K562 (cell line): Measurements from ENCODE around the gene MIEF1. TPM values are rescaled to one million over a fixed set of nuclear protein-coding genes. Genes with fewer than 3 reads are reported as not detected.

Source experiments
- AFF1 ChIP-seq, 2 experiments: fragments of 450-650 bp; IDR thresholded peaks; 2 replicates each; pipeline ENCODE4 v1.6.1; 2018; ENCODE audit warnings: mild to moderate bottlenecking in 2 of 2, low read depth in 1 of 2; ENCODE audit not compliant: partially characterized antibody in 2 of 2
- EZH2 ChIP-seq: IDR thresholded peaks from 2 replicates; pipeline ENCODE4 v1.6.1; 2012; ENCODE audit warnings: low read depth, mild to moderate bottlenecking, inconsistent platforms, low read length, borderline replicate concordance
- HMGXB4 ChIP-seq: sonication (generic); formaldehyde crosslinking; IDR thresholded peaks from 2 replicates; pipeline ENCODE4 v1.8.1; 2023; ENCODE audit warnings: mild to moderate bottlenecking, missing genetic modification reagents
- IRF2 ChIP-seq: sonication (generic); formaldehyde crosslinking; IDR thresholded peaks from 2 replicates; pipeline ENCODE4 v1.8.1; 2022; ENCODE audit warnings: mild to moderate bottlenecking, missing genetic modification reagents
- KDM2B ChIP-seq: fragments of 250-450 bp; sonication (Bioruptor Pico); IDR thresholded peaks from 2 replicates; pipeline ENCODE4 v1.8.0; 2021; ENCODE audit warnings: mild to moderate bottlenecking, moderate library complexity
- POLR3G ChIP-seq: IDR thresholded peaks from 2 replicates; pipeline ENCODE4 v1.6.1; 2011; ENCODE audit not compliant: insufficient read length, insufficient replicate concordance; ENCODE audit errors: extremely low read depth
- POU5F1 ChIP-seq: fragments of 150-350 bp; IDR thresholded peaks from 2 replicates; pipeline ENCODE4 v1.6.1; 2014; ENCODE audit warnings: borderline replicate concordance, low read length, low read depth, mild to moderate bottlenecking; ENCODE audit not compliant: partially characterized antibody
- SRSF3 ChIP-seq: fragments of 200-400 bp; formaldehyde crosslinking; IDR thresholded peaks from 2 replicates; pipeline ENCODE4 v1.6.1; 2016; ENCODE audit warnings: mild to moderate bottlenecking, low read length, moderate library complexity; ENCODE audit not compliant: insufficient read depth
- TAF9B ChIP-seq: fragments of 450-650 bp; IDR thresholded peaks from 2 replicates; pipeline ENCODE4 v1.6.1; 2018; ENCODE audit warnings: mild to moderate bottlenecking; ENCODE audit not compliant: partially characterized antibody
- ZEB2 ChIP-seq: fragments of 450-650 bp; IDR thresholded peaks from 2 replicates; pipeline ENCODE4 v1.6.1; 2016
- ZNF740 ChIP-seq, 3 experiments: fragments of 200-800 bp in 1 of 3; sonication (Bioruptor generic) in 1 of 3; sonication (generic) in 1 of 3; formaldehyde crosslinking in 1 of 3; IDR thresholded peaks; 2 replicates each; pipeline versions ENCODE4 v1.6.1 to v1.8.0; 2016 to 2022; ENCODE audit warnings: mild to moderate bottlenecking in 2 of 3, missing compliant biosample characterization in 2 of 3, missing genetic modification characterization in 2 of 3, missing genetic modification reagents in 1 of 3
- ZNF76 ChIP-seq: fragments of 250-450 bp; sonication (Bioruptor Pico); IDR thresholded peaks from 2 replicates; pipeline ENCODE4 v1.4.0; 2020; ENCODE audit warnings: mild to moderate bottlenecking, moderate library complexity, borderline replicate concordance
- polyA plus RNA-seq, 8 experiments: library from polyadenylated mRNA; depleted of rRNA in 4 of 8; stranded (reverse) in 5 of 8; unstranded in 3 of 8; fragments of >200 nt; fragmentation: Nextera tagmentation in 2 of 8; fragmentation: Illumina TruSeq in 1 of 8; extraction: Ambion mirVana in 2 of 8; extraction: Trizol in 1 of 8; gene quantifications; 2 replicates each; pipeline versions ENCODE4 v1.2.1 to v1.2.3, GENCODE V29; 2011 to 2014; ENCODE audit warnings: inconsistent platforms in 1 of 8, missing spikeins in 1 of 8
- total RNA-seq, 7 experiments: library from RNA; depleted of rRNA in 6 of 7; stranded (reverse); fragments of >200 nt in 6 of 7; fragmentation: Illumina TruSeq in 2 of 7; extraction: Trizol in 2 of 7; gene quantifications; 2 replicates each; pipeline versions ENCODE4 v1.2.1 to v1.2.3, GENCODE V29; 2011 to 2021; ENCODE audit warnings: low replicate concordance in 1 of 7
- TF ChIP-seq, protein P1 (sequence below): sonication (generic); formaldehyde crosslinking; IDR thresholded peaks from 2 replicates; pipeline ENCODE4 v1.8.0; 2022; ENCODE audit warnings: mild to moderate bottlenecking, low read depth, missing genetic modification reagents
- TF ChIP-seq, protein P2 (sequence below): sonication (generic); formaldehyde crosslinking; IDR thresholded peaks from 2 replicates; pipeline ENCODE4 v1.9.0; 2022; ENCODE audit warnings: mild to moderate bottlenecking, missing genetic modification reagents
- TF ChIP-seq, protein P3 (sequence below): fragments of 450-650 bp; formaldehyde crosslinking; IDR thresholded peaks from 2 replicates; pipeline ENCODE4 v1.4.0; 2020; ENCODE audit warnings: mild to moderate bottlenecking, mixed read lengths

The MIEF1 gene
- total and polyA plus RNA-seq, 9 of the 15 experiments (the other 6 are each of a cell fraction or from before 2014, with no cell fraction given), result 10.9 to 51.8 (median 25.5) TPM

DNA sequence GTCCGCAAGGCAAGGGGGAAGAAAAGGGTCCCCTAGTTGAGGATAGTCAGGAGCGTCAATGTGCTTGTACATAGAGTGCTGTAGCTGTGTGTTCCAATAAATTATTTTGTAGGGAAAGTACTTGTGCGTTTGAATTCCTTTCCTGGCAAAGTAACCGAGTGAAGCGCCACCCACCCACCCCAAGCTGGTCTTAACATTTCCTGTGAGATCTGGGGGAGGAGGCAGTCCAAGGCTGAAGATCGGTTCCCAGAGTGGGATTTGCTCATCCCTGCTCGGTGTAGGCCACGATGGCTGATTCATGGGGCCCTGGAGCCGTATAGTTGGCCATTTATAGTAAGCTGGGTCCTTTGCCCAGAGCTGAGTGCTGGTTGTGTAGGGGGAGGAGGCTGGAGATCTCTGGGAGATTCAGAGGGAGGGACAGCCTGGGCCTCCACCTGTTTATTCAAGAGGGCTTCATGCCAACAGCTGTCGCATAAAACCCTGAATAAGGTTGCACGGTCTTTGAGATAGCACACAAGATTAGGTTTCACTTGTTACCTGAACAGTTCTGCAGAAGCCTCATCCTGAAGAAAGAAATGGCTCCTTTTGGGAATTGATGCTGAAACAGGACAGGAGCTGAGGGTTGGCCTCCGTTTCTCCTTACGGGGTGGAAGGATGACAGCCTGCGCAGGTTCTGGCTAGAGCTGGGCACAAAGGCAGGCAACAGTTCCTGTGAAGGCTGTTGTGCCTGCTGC is 20.6 kb downstream of the MIEF1 start (continued):
- TF ChIP-seq POU5F1 (no peak), HMGXB4 (no peak; the same call in 1 of the 2 replicates), ZEB2 (no peak), EZH2 (no peak), POLR3G (no peak), IRF2 (CRISPR knock-in tag) (no peak), TAF9B (no peak), ZNF740 (CRISPR knock-in tag; IDR thresholded peaks at IDR 0.05) (no peak), ZNF740 (tag; IDR thresholded peaks at IDR 0.05) (no peak), ZNF76 (CRISPR knock-in tag) (no peak), AFF1 (IDR thresholded peaks at IDR 0.05; ENCODE audit: low read depth in 1 of 2, partially characterized antibody in 2 of 2) (no peak), KDM2B (CRISPR knock-in tag) (no peak), SRSF3 (no peak)
- TF ChIP-seq, protein P1, sequence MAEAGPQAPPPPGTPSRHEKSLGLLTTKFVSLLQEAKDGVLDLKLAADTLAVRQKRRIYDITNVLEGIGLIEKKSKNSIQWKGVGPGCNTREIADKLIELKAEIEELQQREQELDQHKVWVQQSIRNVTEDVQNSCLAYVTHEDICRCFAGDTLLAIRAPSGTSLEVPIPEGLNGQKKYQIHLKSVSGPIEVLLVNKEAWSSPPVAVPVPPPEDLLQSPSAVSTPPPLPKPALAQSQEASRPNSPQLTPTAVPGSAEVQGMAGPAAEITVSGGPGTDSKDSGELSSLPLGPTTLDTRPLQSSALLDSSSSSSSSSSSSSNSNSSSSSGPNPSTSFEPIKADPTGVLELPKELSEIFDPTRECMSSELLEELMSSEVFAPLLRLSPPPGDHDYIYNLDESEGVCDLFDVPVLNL (CRISPR knock-in tag), result no peak
- TF ChIP-seq, protein P2, sequence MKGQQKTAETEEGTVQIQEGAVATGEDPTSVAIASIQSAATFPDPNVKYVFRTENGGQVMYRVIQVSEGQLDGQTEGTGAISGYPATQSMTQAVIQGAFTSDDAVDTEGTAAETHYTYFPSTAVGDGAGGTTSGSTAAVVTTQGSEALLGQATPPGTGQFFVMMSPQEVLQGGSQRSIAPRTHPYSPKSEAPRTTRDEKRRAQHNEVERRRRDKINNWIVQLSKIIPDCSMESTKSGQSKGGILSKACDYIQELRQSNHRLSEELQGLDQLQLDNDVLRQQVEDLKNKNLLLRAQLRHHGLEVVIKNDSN, result no peak
- TF ChIP-seq, protein P3, sequence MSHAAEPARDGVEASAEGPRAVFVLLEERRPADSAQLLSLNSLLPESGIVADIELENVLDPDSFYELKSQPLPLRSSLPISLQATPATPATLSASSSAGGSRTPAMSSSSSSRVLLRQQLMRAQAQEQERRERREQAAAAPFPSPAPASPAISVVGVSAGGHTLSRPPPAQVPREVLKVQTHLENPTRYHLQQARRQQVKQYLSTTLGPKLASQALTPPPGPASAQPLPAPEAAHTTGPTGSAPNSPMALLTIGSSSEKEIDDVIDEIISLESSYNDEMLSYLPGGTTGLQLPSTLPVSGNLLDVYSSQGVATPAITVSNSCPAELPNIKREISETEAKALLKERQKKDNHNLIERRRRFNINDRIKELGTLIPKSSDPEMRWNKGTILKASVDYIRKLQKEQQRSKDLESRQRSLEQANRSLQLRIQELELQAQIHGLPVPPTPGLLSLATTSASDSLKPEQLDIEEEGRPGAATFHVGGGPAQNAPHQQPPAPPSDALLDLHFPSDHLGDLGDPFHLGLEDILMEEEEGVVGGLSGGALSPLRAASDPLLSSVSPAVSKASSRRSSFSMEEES (CRISPR knock-in tag), result no peak
